AG09319 (cell line): ENCODE measurements around the gene ALG6.
"Not testable (repeated sequence)": the region's sequence is repeated elsewhere in the genome, so short reads cannot be mapped to it uniquely, and the experiment has no call there.

Experiments used
- DNase-seq: peaks from one replicate; pipeline ENCODE4 v3.0.0-alpha.2; 2010; ENCODE audit warnings: low read depth; ENCODE audit errors: extremely low read depth
- CTCF ChIP-seq: IDR thresholded peaks from 2 replicates; pipeline ENCODE4 v1.5.1; 2011; ENCODE audit warnings: low read depth, mild to moderate bottlenecking, inconsistent platforms, low read length, moderate library complexity

The ALG6 gene

GRCh38 chr1:63414691-63415365 is 47.4 kb downstream of the ALG6 start:
- no peak for DNase-seq
- TF ChIP-seq CTCF: no peak

- no peak for TF ChIP-seq CTCF
These were observed 50.7 kb downstream of the ALG6 start for GRCh38 chr1:63418101-63418500.

GRCh38 chr1:63420746-63421145 is 53.3 kb downstream of the ALG6 start:
- not testable (repeated sequence) for DNase-seq

More at GRCh38 chr1:63418101-63418500, 50.7 kb downstream of the ALG6 start:
- no peak for DNase-seq

GRCh38 chr1:63423649-63424048 is 56.2 kb downstream of the ALG6 start:
- no peak for DNase-seq
- no peak for TF ChIP-seq CTCF

- DNase-seq: no peak
- no peak for TF ChIP-seq CTCF
These were observed 61.4 kb downstream of the ALG6 start for GRCh38 chr1:63428815-63429214.

- no peak for TF ChIP-seq CTCF
- DNase-seq: no peak
These were observed 61.9 kb downstream of the ALG6 start for GRCh38 chr1:63429281-63429680.

- DNase-seq: no peak
- no peak for TF ChIP-seq CTCF
These were observed 67.7 kb downstream of the ALG6 start for GRCh38 chr1:63435161-63435560.

GRCh38 chr1:63442141-63442475 is 74.7 kb downstream of the ALG6 start:
- DNase-seq: no peak
- TF ChIP-seq CTCF: no peak
